OCI-LY7 (cell line): Measurements from ENCODE around the gene HELZ. TPM values are rescaled to one million over a fixed set of nuclear protein-coding genes. Genes with fewer than 3 reads are reported as not detected.

Experiments
- BruUV-seq: library from RNA; stranded (reverse); fragments of 400-500 nt; replicated peaks from 2 replicates; lab custom pipeline; 2021; lab: Mats Ljungman, UMichigan
- CTCF ChIA-PET: fragments of 300-600 bp; sonication (Branson Sonifier 250); formaldehyde crosslinking; loops from one replicate; lab custom pipeline; 2022; ENCODE audit warnings: antibody characterized with exemption; ENCODE audit not compliant: unreplicated experiment; lab: Charles Lee
- POLR2A ChIA-PET: fragments of 300-600 bp; sonication (Branson Sonifier 250); formaldehyde crosslinking; loops from one replicate; lab custom pipeline; 2022; ENCODE audit warnings: antibody characterized with exemption; lab: Charles Lee
- DNase-seq: peaks from one replicate; pipeline ENCODE4 v3.0.0-alpha.2; 2015; ENCODE audit warnings: low spot score
- H2AFZ ChIP-seq: fragments of 200-600 bp; sonication (generic), shearing (Covaris generic); 2 replicates; pipeline ENCODE4 v1.6.1; 2014; ENCODE audit warnings: mild to moderate bottlenecking, antibody characterized with exemption, low read length, moderate library complexity
- H3K27ac ChIP-seq: fragments of 200-600 bp; sonication (generic); 2 replicates; pipeline ENCODE4 v1.5.1; 2014; ENCODE audit warnings: mixed run types, low read depth, mild to moderate bottlenecking, moderate library complexity, low read length, inconsistent platforms; ENCODE audit not compliant: poor library complexity, severe bottlenecking
- H3K36me3 ChIP-seq: fragments of 200-600 bp; sonication (generic); 2 replicates; pipeline ENCODE4 v1.6.1; 2014; ENCODE audit warnings: mild to moderate bottlenecking, antibody characterized with exemption, low read length, moderate library complexity, mixed read lengths; ENCODE audit not compliant: insufficient read depth
- H3K4me1 ChIP-seq: fragments of 200-600 bp; sonication (generic); 2 replicates; pipeline ENCODE4 v1.5.1; 2014; ENCODE audit warnings: mild to moderate bottlenecking, low read length; ENCODE audit not compliant: insufficient read depth, poor library complexity, severe bottlenecking
- H3K4me2 ChIP-seq: fragments of 200-600 bp; sonication (generic); 2 replicates; pipeline ENCODE4 v1.6.1; 2014; ENCODE audit warnings: mild to moderate bottlenecking, low read length
- H3K4me3 ChIP-seq: fragments of 200-600 bp; sonication (generic); 2 replicates; pipeline ENCODE4 v1.5.1; 2014; ENCODE audit warnings: mild to moderate bottlenecking, low read depth, low read length; ENCODE audit not compliant: poor library complexity, severe bottlenecking
- H3K79me2 ChIP-seq: fragments of 200-600 bp; sonication (generic); 2 replicates; pipeline ENCODE4 v1.6.1; 2016; ENCODE audit warnings: low read depth, mild to moderate bottlenecking, low read length, moderate library complexity, mixed read lengths; ENCODE audit not compliant: insufficient read depth
- H3K9me2 ChIP-seq: fragments of 200-600 bp; sonication (generic); 2 replicates; pipeline ENCODE4 v1.6.1; 2016; ENCODE audit warnings: mild to moderate bottlenecking, low read length, mixed read lengths; ENCODE audit not compliant: insufficient read depth
- H3K9me3 ChIP-seq: fragments of 200-600 bp; sonication (generic); 2 replicates; pipeline ENCODE4 v1.6.1; 2014; ENCODE audit warnings: mild to moderate bottlenecking, mixed run types, low read length, mixed read lengths
- H4K20me1 ChIP-seq: fragments of 200-600 bp; sonication (generic); 2 replicates; pipeline ENCODE4 v1.6.1; 2014; ENCODE audit warnings: mild to moderate bottlenecking, antibody characterized with exemption, low read length, moderate library complexity, mixed read lengths; ENCODE audit not compliant: insufficient read depth
- EZH2phosphoT487 ChIP-seq: fragments of 200-600 bp; sonication (generic); IDR thresholded peaks from 2 replicates; pipeline ENCODE4 v1.6.1; 2018; ENCODE audit warnings: low read depth, borderline replicate concordance, mild to moderate bottlenecking, mixed run types, antibody characterized with exemption, low read length, moderate library complexity, mixed read lengths
- intact Hi-C: fragments of 100-400 bp; cut with micrococcal nuclease; formaldehyde crosslinking; loops from one replicate; pipeline ENCODE4 v1.10.0; 2022; ENCODE audit not compliant: unreplicated experiment
- total RNA-seq, 2 experiments: library from RNA; depleted of rRNA in 1 of 2; stranded (reverse); fragments of >200 nt in 1 of 2; shearing (Covaris generic) in 1 of 2; gene quantifications; 2 replicates each; pipeline ENCODE4 v1.2.3, GENCODE V29; 2014 to 2022
- TF ChIP-seq, protein P1 (sequence below): fragments of 200-600 bp; sonication (generic); conservative IDR thresholded peaks from 2 replicates; pipeline ENCODE4 v1.5.1; 2014; ENCODE audit warnings: mild to moderate bottlenecking, antibody characterized with exemption, low read length, moderate library complexity, mixed read lengths

HELZ gene
- total RNA-seq, 2 experiments from 2014 or later = 33.9 to 58.9 TPM

DNA sequence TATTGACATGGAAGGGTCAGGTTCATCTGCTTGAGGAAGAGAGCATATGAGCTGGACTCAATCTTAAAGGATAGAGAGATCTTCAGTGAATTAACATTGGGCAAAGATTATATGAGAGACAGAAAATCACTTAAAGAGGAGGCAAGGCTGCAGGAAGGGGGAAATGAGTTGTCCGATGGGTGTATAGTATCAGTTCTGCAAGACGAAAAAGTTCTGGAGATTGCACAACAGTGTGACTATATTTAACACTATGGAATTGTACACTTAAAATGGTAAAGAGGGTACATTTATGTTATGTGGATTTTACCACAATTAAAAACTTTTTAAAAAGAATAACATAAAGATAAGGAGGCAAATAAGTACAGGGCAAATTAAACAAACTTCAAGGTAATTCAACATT is 80.7 kb downstream of the HELZ start:
- BruUV-seq = no TSS peak
- no peak overlapping the region for H3K4me2 ChIP-seq
- POLR2A ChIA-PET = no interaction called here
- CTCF ChIA-PET = interaction anchor here (0.5 kb wide), 1 partner anchor 271 kb away, joined by 4 read pairs; no protein-coding TSS in a partner anchor
- no peaks in the 10 kb centered on the region for H3K79me2 ChIP-seq
- H3K4me1 ChIP-seq = no peaks in the 10 kb centered on the region
- no peaks in the 10 kb centered on the region for H3K9me3 ChIP-seq
- TF ChIP-seq, protein P1, sequence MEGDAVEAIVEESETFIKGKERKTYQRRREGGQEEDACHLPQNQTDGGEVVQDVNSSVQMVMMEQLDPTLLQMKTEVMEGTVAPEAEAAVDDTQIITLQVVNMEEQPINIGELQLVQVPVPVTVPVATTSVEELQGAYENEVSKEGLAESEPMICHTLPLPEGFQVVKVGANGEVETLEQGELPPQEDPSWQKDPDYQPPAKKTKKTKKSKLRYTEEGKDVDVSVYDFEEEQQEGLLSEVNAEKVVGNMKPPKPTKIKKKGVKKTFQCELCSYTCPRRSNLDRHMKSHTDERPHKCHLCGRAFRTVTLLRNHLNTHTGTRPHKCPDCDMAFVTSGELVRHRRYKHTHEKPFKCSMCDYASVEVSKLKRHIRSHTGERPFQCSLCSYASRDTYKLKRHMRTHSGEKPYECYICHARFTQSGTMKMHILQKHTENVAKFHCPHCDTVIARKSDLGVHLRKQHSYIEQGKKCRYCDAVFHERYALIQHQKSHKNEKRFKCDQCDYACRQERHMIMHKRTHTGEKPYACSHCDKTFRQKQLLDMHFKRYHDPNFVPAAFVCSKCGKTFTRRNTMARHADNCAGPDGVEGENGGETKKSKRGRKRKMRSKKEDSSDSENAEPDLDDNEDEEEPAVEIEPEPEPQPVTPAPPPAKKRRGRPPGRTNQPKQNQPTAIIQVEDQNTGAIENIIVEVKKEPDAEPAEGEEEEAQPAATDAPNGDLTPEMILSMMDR = no peak
- no peak for TF ChIP-seq EZH2phosphoT487
- H3K9me2 ChIP-seq = no peaks in the 10 kb centered on the region
- H3K36me3 ChIP-seq = peaks cover 59% of the 10 kb centered on the region
- no peak overlapping the region for H3K4me3 ChIP-seq
- H2AFZ ChIP-seq = no peak overlapping the region
- no peaks in the 10 kb centered on the region for H4K20me1 ChIP-seq
- H3K27ac ChIP-seq = no peak overlapping the region
- DNase-seq = no peak
- intact Hi-C loops = no loop called here

GRCh38 chr17:67162771-67163170 is 82.2 kb downstream of the HELZ start:
- no peaks in the 10 kb centered on the region for H3K4me1 ChIP-seq
- H2AFZ ChIP-seq = no peak overlapping the region
- POLR2A ChIA-PET = interaction anchor here (0.7 kb wide), 1 partner anchor 10 kb away, joined by 7 read pairs; no protein-coding TSS in a partner anchor
- no peak overlapping the region for H3K4me2 ChIP-seq
- no peaks in the 10 kb centered on the region for H3K79me2 ChIP-seq
- DNase-seq = no peak
- CTCF ChIA-PET = no interaction called here
- TF ChIP-seq EZH2phosphoT487 = no peak
- TF ChIP-seq, protein P1 = no peak
- no peaks in the 10 kb centered on the region for H3K9me3 ChIP-seq
- no peaks in the 10 kb centered on the region for H3K9me2 ChIP-seq
- H3K27ac ChIP-seq = no peak overlapping the region
- peaks cover 66% of the 10 kb centered on the region for H3K36me3 ChIP-seq
- no peaks in the 10 kb centered on the region for H4K20me1 ChIP-seq
- H3K4me3 ChIP-seq = no peak overlapping the region
- intact Hi-C loops = no loop called here
- BruUV-seq = no TSS peak

- H3K4me1 ChIP-seq = no peaks in the 10 kb centered on the region
- H3K4me3 ChIP-seq = no peak overlapping the region
- no peak overlapping the region for H3K27ac ChIP-seq
- TF ChIP-seq, protein P1 = no peak
- TF ChIP-seq EZH2phosphoT487 = no peak
- no peaks in the 10 kb centered on the region for H4K20me1 ChIP-seq
- H3K36me3 ChIP-seq = peaks cover 62% of the 10 kb centered on the region
- POLR2A ChIA-PET = no interaction called here
- no peaks in the 10 kb centered on the region for H3K9me2 ChIP-seq
- no peaks in the 10 kb centered on the region for H3K9me3 ChIP-seq
- intact Hi-C loops = no loop called here
- no peak overlapping the region for H3K4me2 ChIP-seq
- BruUV-seq = no TSS peak
- H3K79me2 ChIP-seq = no peaks in the 10 kb centered on the region
- no peak for DNase-seq
- CTCF ChIA-PET = no interaction called here
- H2AFZ ChIP-seq = no peak overlapping the region
Measured at GRCh38 chr17:67161573-67161972, 83.4 kb downstream of the HELZ start.
